IMR-90 (cell line): Measurements from ENCODE around the gene PAK5. TPM values are rescaled to one million over a fixed set of nuclear protein-coding genes. Genes with fewer than 3 reads are reported as not detected.

Experiments used
- ATAC-seq: fragments of 200-7000 bp; cut with Tn5 transposase; 2 replicates; pipeline ENCODE4 v1.9.1; 2020; ENCODE audit warnings: low read depth, mild to moderate bottlenecking, moderate library complexity
- BruUV-seq: library from RNA; stranded (reverse); fragments of 400-500 nt; replicated peaks from 2 replicates; lab custom pipeline; 2021; lab: Mats Ljungman, UMichigan
- CTCF ChIA-PET: fragments of 300-600 bp; formaldehyde crosslinking; extraction: SDS; loops from one replicate; lab custom pipeline; 2021; ENCODE audit warnings: antibody characterized with exemption; lab: Yijun Ruan, JAX
- POLR2A ChIA-PET: fragments of 300-600 bp; sonication (Branson Sonifier 250); formaldehyde crosslinking; loops from one replicate; lab custom pipeline; 2022; ENCODE audit warnings: antibody characterized with exemption; ENCODE audit not compliant: unreplicated experiment; lab: Charles Lee
- DNase-seq: peaks from one replicate; pipeline ENCODE4 v3.0.0; 2013
- H2AFZ ChIP-seq: replicated peaks from 2 replicates; pipeline ENCODE3; 2013; ENCODE audit warnings: low read length, mild to moderate bottlenecking; ENCODE audit not compliant: poor library complexity
- H2AK5ac ChIP-seq: 2 replicates; pipeline ENCODE4 v1.6.1; 2013; ENCODE audit warnings: low read depth, low read length, inconsistent platforms
- H2AK9ac ChIP-seq: replicated peaks from 2 replicates; pipeline ENCODE3; 2013; ENCODE audit warnings: mild to moderate bottlenecking, low read depth, low read length, moderate library complexity; ENCODE audit not compliant: poor library complexity
- H2BK120ac ChIP-seq: 2 replicates; pipeline ENCODE4 v1.6.1; 2013; ENCODE audit warnings: low read depth, low read length, inconsistent platforms
- H2BK15ac ChIP-seq: 3 replicates; pipeline ENCODE4 v1.6.1; 2013; ENCODE audit warnings: low read depth, low read length, inconsistent platforms
- H2BK20ac ChIP-seq: 2 replicates; pipeline ENCODE4 v1.6.1; 2013; ENCODE audit warnings: low read depth, mild to moderate bottlenecking, inconsistent platforms, low read length, moderate library complexity
- H2BK5ac ChIP-seq: 2 replicates; pipeline ENCODE4 v1.6.1; 2013; ENCODE audit warnings: mild to moderate bottlenecking, low read depth, low read length, inconsistent platforms; ENCODE audit not compliant: poor library complexity, severe bottlenecking
- H3K14ac ChIP-seq: replicated peaks from 2 replicates; pipeline ENCODE4 v1.6.1; 2013; ENCODE audit warnings: low read depth, low read length, inconsistent platforms
- H3K18ac ChIP-seq: 2 replicates; pipeline ENCODE4 v1.6.1; 2013; ENCODE audit warnings: low read depth, low read length, control low read depth
- H3K23ac ChIP-seq: 2 replicates; pipeline ENCODE4 v1.6.1; 2013; ENCODE audit warnings: low read depth, low read length, inconsistent platforms
- H3K27ac ChIP-seq: 2 replicates; pipeline ENCODE4 v1.5.1; 2013; ENCODE audit warnings: mild to moderate bottlenecking, control low read depth, low read length; ENCODE audit not compliant: insufficient read depth
- H3K27me3 ChIP-seq: 2 replicates; pipeline ENCODE4 v1.6.1; 2013; ENCODE audit warnings: low read length; ENCODE audit not compliant: control insufficient read depth, insufficient read depth
- H3K36me3 ChIP-seq: 2 replicates; pipeline ENCODE4 v1.6.1; 2013; ENCODE audit warnings: low read length, mixed read lengths; ENCODE audit not compliant: control insufficient read depth, insufficient read depth
- H3K4ac ChIP-seq: 2 replicates; pipeline ENCODE4 v1.6.1; 2013; ENCODE audit warnings: low read depth, low read length, inconsistent platforms
- H3K4me1 ChIP-seq: 2 replicates; pipeline ENCODE4 v1.6.1; 2013; ENCODE audit warnings: low read length, mixed read lengths; ENCODE audit not compliant: control insufficient read depth, insufficient read depth
- H3K4me2 ChIP-seq: 2 replicates; pipeline ENCODE4 v1.6.1; 2013; ENCODE audit warnings: low read depth, mild to moderate bottlenecking, control low read depth, low read length, moderate library complexity
- H3K4me3 ChIP-seq: 2 replicates; pipeline ENCODE4 v1.5.1; 2013; ENCODE audit warnings: low read depth, mild to moderate bottlenecking, control low read depth, low read length, moderate library complexity; ENCODE audit not compliant: insufficient read depth
- H3K56ac ChIP-seq: 2 replicates; pipeline ENCODE4 v1.6.1; 2013; ENCODE audit warnings: low read length, inconsistent platforms; ENCODE audit not compliant: insufficient read depth; ENCODE audit errors: extremely low read depth
- H3K79me1 ChIP-seq, 2 experiments: 2 replicates each; pipeline ENCODE4 v1.6.1; 2013; ENCODE audit warnings: low read length in 2 of 2, inconsistent platforms in 1 of 2, low read depth in 1 of 2
- H3K9ac ChIP-seq: 2 replicates; pipeline ENCODE4 v1.6.1; 2013; ENCODE audit warnings: low read depth, low read length, control low read depth
- H3K9me1 ChIP-seq: 2 replicates; pipeline ENCODE4 v1.6.1; 2013; ENCODE audit warnings: low read length, inconsistent platforms; ENCODE audit not compliant: insufficient read depth
- H3K9me3 ChIP-seq: 2 replicates; pipeline ENCODE4 v1.6.1; 2013; ENCODE audit warnings: low read length; ENCODE audit not compliant: control insufficient read depth, insufficient read depth
- H4K20me1 ChIP-seq: 2 replicates; pipeline ENCODE4 v1.6.1; 2013; ENCODE audit warnings: low read length, inconsistent platforms; ENCODE audit not compliant: insufficient read depth
- H4K5ac ChIP-seq: 2 replicates; pipeline ENCODE4 v1.6.1; 2013; ENCODE audit warnings: mild to moderate bottlenecking, low read depth, low read length, control low read depth
- H4K8ac ChIP-seq, 2 experiments: 2 replicates each; pipeline ENCODE4 v1.6.1; 2013; ENCODE audit warnings: low read depth in 2 of 2, low read length in 2 of 2, control low read depth in 1 of 2, inconsistent platforms in 1 of 2
- H4K91ac ChIP-seq: 2 replicates; pipeline ENCODE4 v1.6.1; 2013; ENCODE audit warnings: low read depth, low read length, inconsistent platforms; ENCODE audit not compliant: insufficient read depth
- CEBPB ChIP-seq: IDR thresholded peaks from 2 replicates; pipeline ENCODE4 v1.6.1; 2012; ENCODE audit warnings: low read depth, low read length, improper control_type of control experiment
- CHD1 ChIP-seq: IDR thresholded peaks from 2 replicates; pipeline ENCODE4 v1.6.1; 2012; ENCODE audit warnings: low read depth, low read length, improper control_type of control experiment
- FOS ChIP-seq: fragments of 150-350 bp; IDR thresholded peaks from 2 replicates; pipeline ENCODE4 v1.6.1; 2016; ENCODE audit warnings: low read depth, low read length
- MAFK ChIP-seq: IDR thresholded peaks from 2 replicates; pipeline ENCODE4 v1.6.1; 2012; ENCODE audit warnings: low read depth, low read length, improper control_type of control experiment
- MAZ ChIP-seq: IDR thresholded peaks from 2 replicates; pipeline ENCODE4 v1.6.1; 2012; ENCODE audit warnings: low read depth, mild to moderate bottlenecking, low read length, improper control_type of control experiment, moderate library complexity, borderline replicate concordance
- MXI1 ChIP-seq: IDR thresholded peaks from 2 replicates; pipeline ENCODE4 v1.6.1; 2012; ENCODE audit warnings: low read depth, mild to moderate bottlenecking, low read length, moderate library complexity, borderline replicate concordance
- NFE2L2 ChIP-seq: fragments of 150-350 bp; IDR thresholded peaks from 2 replicates; pipeline ENCODE4 v1.6.1; 2016; ENCODE audit warnings: low read depth, mild to moderate bottlenecking, low read length
- POLR2A ChIP-seq: IDR thresholded peaks from 2 replicates; pipeline ENCODE4 v1.6.1; 2012; ENCODE audit warnings: mild to moderate bottlenecking, low read depth, low read length
- RAD21 ChIP-seq: IDR thresholded peaks from 2 replicates; pipeline ENCODE4 v1.6.1; 2012; ENCODE audit warnings: low read length, improper control_type of control experiment
- RCOR1 ChIP-seq: IDR thresholded peaks from 2 replicates; pipeline ENCODE4 v1.6.1; 2012; ENCODE audit warnings: mild to moderate bottlenecking, low read length, improper control_type of control experiment; ENCODE audit not compliant: insufficient replicate concordance
- RFX5 ChIP-seq: IDR thresholded peaks from 2 replicates; pipeline ENCODE4 v1.8.0; 2012; ENCODE audit warnings: low read depth, mild to moderate bottlenecking, low read length, moderate library complexity
- SMC3 ChIP-seq: fragments of 150-350 bp; IDR thresholded peaks from 2 replicates; pipeline ENCODE4 v1.6.1; 2016; ENCODE audit warnings: low read depth, mild to moderate bottlenecking, antibody characterized with exemption, low read length, moderate library complexity
- WGBS, 2 experiments: methylation state at CpG; one replicate each; pipeline versions ENCODE4 v1.1.5 to v1.1.7; 2013; ENCODE audit warnings: missing lambda C conversion rate in 2 of 2; ENCODE audit not compliant: insufficient read length in 1 of 2; ENCODE audit errors: extremely low coverage in 2 of 2; 5-methylcytosine and 5-hydroxymethylcytosine counted together
- dilution Hi-C: fragments of 300-500 bp; cut with HindIII; formaldehyde crosslinking; loops from one replicate; pipeline ENCODE4 v1.14.3; 2018; ENCODE audit warnings: low sequenced_read_pairs; ENCODE audit not compliant: unreplicated experiment
- in situ Hi-C: fragments of 300-500 bp; cut with MboI; formaldehyde crosslinking; loops from 3 replicates; pipeline ENCODE4 v1.14.3; 2019; ENCODE audit warnings: low sequenced_read_pairs, inconsistent platforms, mixed read lengths
- intact Hi-C: fragments of 100-400 bp; cut with micrococcal nuclease; formaldehyde crosslinking; loops from 2 replicates; pipeline ENCODE4 v1.10.0; 2022
- polyA plus RNA-seq, 3 experiments: library from polyadenylated mRNA; depleted of rRNA; stranded (reverse); fragments of >200 nt; gene quantifications; 2 replicates each; pipeline ENCODE4 v1.2.3, GENCODE V29; 2012; ENCODE audit warnings: low replicate concordance in 1 of 3
- total RNA-seq: library from RNA; depleted of rRNA; stranded (reverse); fragments of >200 nt; gene quantifications from 2 replicates; pipeline ENCODE4 v1.2.3, GENCODE V29; 2012
- TF ChIP-seq, protein P1 (sequence below): fragments of 150-350 bp; IDR thresholded peaks from 2 replicates; pipeline ENCODE4 v1.6.1; 2017; ENCODE audit warnings: mild to moderate bottlenecking, antibody characterized with exemption, low read length, low read depth
- TF ChIP-seq, protein P2 (sequence below): fragments of 150-350 bp; IDR thresholded peaks from 2 replicates; pipeline ENCODE4 v1.6.1; 2016; ENCODE audit warnings: low read depth, mild to moderate bottlenecking, low read length, moderate library complexity, borderline replicate concordance

The PAK5 gene
- total and polyA plus RNA-seq, 2 of the 4 experiments (the other 2 are of a cell fraction): not detected

DNA sequence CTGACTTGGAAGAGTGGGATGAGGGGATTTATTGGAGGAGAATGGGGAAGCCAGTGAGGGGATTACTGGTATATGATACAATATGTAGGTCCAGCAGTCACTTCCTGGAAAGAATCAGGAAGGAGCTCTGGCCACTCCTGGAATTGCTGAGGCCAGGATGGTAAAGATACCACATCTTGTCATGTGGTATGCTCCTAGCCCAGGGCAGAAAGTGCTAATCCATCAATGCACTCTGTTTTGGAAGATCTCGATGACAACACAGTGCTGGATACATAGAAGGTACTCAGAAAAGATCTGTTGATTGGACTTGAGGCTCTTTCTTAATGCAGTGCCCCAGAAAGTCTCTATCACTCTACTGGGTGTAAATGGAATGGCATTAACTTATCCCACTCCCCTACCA, 271.9 kb downstream of the PAK5 start:
- Histone ChIP-seq H3K18ac (no peak overlapping the region), H3K4ac (no peak overlapping the region), H3K27me3 (peaks cover 21% of the 10 kb centered on the region), H3K4me3 (no peak overlapping the region), H4K91ac (no peak overlapping the region), H2BK20ac (no peak overlapping the region), H3K36me3 (no peaks in the 10 kb centered on the region), H3K4me1 (no peaks in the 10 kb centered on the region), H4K5ac (no peak overlapping the region), H3K79me1 (no peaks in the 10 kb centered on the region), H3K4me2 (no peak overlapping the region), H3K56ac (no peak overlapping the region), H3K23ac (no peak overlapping the region), H3K27ac (no peak overlapping the region), H2BK15ac (no peak overlapping the region), H2AFZ (no peak overlapping the region), H3K14ac (no peak overlapping the region), H3K9me1 (no peaks in the 10 kb centered on the region), H4K20me1 (no peaks in the 10 kb centered on the region), H3K9me3 (no peaks in the 10 kb centered on the region), H2BK5ac (no peak overlapping the region), H2BK120ac (no peak overlapping the region), H2AK5ac (no peak overlapping the region), H2AK9ac (no peak overlapping the region), H3K9ac (no peak overlapping the region), H4K8ac (no peak overlapping the region)
- ATAC-seq (no peak), DNase-seq (no peak)
- TF ChIP-seq SMC3 (no peak), RCOR1 (no peak), MAFK (no peak), CHD1 (no peak), RFX5 (no peak), RAD21 (no peak), MXI1 (no peak), MAZ (no peak), NFE2L2 (no peak), POLR2A (no peak), CEBPB (no peak), FOS (no peak)
- TF ChIP-seq, protein P1, sequence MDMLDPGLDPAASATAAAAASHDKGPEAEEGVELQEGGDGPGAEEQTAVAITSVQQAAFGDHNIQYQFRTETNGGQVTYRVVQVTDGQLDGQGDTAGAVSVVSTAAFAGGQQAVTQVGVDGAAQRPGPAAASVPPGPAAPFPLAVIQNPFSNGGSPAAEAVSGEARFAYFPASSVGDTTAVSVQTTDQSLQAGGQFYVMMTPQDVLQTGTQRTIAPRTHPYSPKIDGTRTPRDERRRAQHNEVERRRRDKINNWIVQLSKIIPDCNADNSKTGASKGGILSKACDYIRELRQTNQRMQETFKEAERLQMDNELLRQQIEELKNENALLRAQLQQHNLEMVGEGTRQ: no peak
- TF ChIP-seq, protein P2, sequence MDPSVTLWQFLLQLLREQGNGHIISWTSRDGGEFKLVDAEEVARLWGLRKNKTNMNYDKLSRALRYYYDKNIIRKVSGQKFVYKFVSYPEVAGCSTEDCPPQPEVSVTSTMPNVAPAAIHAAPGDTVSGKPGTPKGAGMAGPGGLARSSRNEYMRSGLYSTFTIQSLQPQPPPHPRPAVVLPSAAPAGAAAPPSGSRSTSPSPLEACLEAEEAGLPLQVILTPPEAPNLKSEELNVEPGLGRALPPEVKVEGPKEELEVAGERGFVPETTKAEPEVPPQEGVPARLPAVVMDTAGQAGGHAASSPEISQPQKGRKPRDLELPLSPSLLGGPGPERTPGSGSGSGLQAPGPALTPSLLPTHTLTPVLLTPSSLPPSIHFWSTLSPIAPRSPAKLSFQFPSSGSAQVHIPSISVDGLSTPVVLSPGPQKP: no peak
- ChIA-PET POLR2A (no interaction called here), CTCF (no interaction called here)
- dilution Hi-C loops (no loop called here), intact Hi-C loops (no loop called here), in situ Hi-C loops (no loop called here)
- BruUV-seq: no TSS peak
- no CpG with 5 or more reads among the region's 1 CpG for WGBS, 2 experiments
